Measurements from ENCODE around the gene CD300A. TPM values are rescaled to one million over a fixed set of nuclear protein-coding genes. Genes with fewer than 3 reads are reported as not detected.

The CD300A gene
- total and polyA plus RNA-seq, 12 donors, result 0.38 to 13.1 (median 1.4) TPM

DNA sequence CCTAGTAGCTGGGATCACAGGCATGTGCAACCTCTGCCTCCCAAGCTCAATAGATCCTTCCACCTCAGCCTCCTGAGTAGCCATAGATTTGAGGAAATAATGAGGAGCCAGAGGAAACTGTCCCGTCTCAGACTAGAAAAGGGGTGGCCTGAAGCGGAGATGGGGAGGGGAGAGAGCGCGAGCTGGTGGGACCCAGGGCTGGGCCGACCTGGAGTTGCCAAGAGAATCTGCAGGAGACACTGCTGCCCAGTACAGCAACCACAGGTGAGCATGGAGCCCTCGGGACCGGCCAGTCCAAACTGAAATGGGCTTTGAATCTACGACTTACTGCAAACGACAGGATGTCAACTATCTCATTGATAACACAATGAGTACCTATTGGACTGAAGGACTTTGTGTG lies 24.3 kb downstream of the CD300A start:
- Histone ChIP-seq H3K36me3 (peaks cover 0 to 8% (median 0%) of the 10 kb centered on the region in 9 donors), H3K9me3 (no peaks in the 10 kb centered on the region), H3K4me1 (no peaks in the 10 kb centered on the region), H3K27ac (no peak overlapping the region), H3K27me3 (peaks cover 0 to 10% (median 0%) of the 10 kb centered on the region in 7 donors), H3K4me3 (no peak overlapping the region)
- TF ChIP-seq, protein P1, sequence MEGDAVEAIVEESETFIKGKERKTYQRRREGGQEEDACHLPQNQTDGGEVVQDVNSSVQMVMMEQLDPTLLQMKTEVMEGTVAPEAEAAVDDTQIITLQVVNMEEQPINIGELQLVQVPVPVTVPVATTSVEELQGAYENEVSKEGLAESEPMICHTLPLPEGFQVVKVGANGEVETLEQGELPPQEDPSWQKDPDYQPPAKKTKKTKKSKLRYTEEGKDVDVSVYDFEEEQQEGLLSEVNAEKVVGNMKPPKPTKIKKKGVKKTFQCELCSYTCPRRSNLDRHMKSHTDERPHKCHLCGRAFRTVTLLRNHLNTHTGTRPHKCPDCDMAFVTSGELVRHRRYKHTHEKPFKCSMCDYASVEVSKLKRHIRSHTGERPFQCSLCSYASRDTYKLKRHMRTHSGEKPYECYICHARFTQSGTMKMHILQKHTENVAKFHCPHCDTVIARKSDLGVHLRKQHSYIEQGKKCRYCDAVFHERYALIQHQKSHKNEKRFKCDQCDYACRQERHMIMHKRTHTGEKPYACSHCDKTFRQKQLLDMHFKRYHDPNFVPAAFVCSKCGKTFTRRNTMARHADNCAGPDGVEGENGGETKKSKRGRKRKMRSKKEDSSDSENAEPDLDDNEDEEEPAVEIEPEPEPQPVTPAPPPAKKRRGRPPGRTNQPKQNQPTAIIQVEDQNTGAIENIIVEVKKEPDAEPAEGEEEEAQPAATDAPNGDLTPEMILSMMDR (IDR thresholded peaks at IDR 0.05), result no peak
- no peak for DNase-seq
- ATAC-seq, result no peak
- intact Hi-C loops (cut with DNase I), result loop anchor here in 4 of 10 donors (5.0 to 10.0 kb wide), 4 partner anchors 116 to 188 kb away; partner anchors contain the start of gene GPR142 (in 2 of the 4)
- WGBS, 2 donors, result 71% methylated on average over 9 of the region's 9 CpGs

DNA sequence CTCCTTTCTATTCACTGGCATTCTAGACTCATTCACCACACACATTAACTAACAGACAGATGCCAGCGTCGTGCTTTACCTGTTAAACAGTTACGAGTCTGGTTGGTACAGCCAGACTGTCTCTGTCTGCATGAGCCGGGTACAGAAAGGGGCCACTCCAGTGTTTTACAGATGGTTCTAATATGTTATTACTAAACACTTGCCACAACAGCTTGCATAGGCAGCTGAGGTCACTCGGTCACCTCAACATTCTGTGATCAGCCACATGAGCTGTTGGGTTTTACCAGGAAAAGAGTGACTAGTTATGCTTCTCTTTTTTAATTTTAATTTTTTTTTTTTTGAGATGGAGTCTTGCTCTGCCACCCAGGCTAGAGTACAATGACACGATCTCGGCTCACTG lies 25.2 kb downstream of the CD300A start:
- peaks cover 0 to 10% (median 0%) of the 10 kb centered on the region in 7 donors for H3K27me3 ChIP-seq
- H3K36me3 ChIP-seq, result no peaks in the 10 kb centered on the region
- no peak overlapping the region for H3K4me3 ChIP-seq
- H3K4me1 ChIP-seq, result no peaks in the 10 kb centered on the region
- WGBS, 2 donors, result 84 to 86% methylated on average over 7 of the region's 7 CpGs
- DNase-seq, result no peak
- TF ChIP-seq, protein P1 (IDR thresholded peaks at IDR 0.05), result no peak
- intact Hi-C loops (cut with DNase I), result loop anchor here in 6 of 10 donors (2.0 to 10.0 kb wide), 6 partner anchors 113 to 189 kb away; partner anchors contain the start of gene GPR142 (in 2 of the 6)
- no peak overlapping the region for H3K27ac ChIP-seq
- H3K9me3 ChIP-seq, result no peaks in the 10 kb centered on the region
- ATAC-seq, result no peak

DNA sequence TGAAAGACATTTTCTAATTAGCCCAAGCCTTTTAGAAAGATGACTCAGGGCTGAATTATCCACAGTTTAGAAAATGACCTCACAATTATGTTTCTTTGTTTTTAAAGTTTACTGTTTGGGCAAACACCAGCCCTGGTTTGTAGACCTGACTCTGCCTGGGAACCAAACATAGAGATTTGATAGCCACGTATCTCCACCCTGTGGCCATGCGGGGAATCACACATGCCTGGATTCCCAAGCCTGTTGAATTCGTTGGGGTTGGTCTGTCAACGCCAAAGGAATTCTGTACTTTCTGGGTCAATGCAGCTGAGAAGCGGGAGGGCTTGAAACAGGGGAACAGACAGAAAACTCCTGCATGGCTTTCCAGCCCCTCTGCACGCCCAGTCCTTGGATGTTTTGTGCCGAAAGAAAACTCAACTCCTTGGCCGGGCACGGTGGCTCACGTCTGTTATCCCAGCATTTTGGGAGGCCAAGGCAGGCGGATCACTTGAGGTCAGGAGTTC lies 26.9 kb downstream of the CD300A start:
- no peaks in the 10 kb centered on the region for H3K4me1 ChIP-seq
- WGBS, 2 donors, result 32 to 34% methylated on average over 11 of the region's 11 CpGs
- no peaks in the 10 kb centered on the region for H3K36me3 ChIP-seq
- intact Hi-C loops (cut with DNase I), result loop anchor here in 7 of 10 donors (1.0 to 10.0 kb wide), 7 partner anchors 115 to 191 kb away; partner anchors contain the start of gene GPR142 (in 2 of the 7)
- ATAC-seq (peak; percentile 64 to 85 (median 73)), DNase-seq (peak; percentile 65 to 66)
- H3K9me3 ChIP-seq, result no peaks in the 10 kb centered on the region
- TF ChIP-seq, protein P1 (IDR thresholded peaks at IDR 0.05), result peak; percentile 68 to 90 (median 85)
- H3K4me3 ChIP-seq, result no peak overlapping the region
- H3K27ac ChIP-seq, result no peak overlapping the region
- peaks cover 0 to 16% (median 0%) of the 10 kb centered on the region in 7 donors for H3K27me3 ChIP-seq

DNA sequence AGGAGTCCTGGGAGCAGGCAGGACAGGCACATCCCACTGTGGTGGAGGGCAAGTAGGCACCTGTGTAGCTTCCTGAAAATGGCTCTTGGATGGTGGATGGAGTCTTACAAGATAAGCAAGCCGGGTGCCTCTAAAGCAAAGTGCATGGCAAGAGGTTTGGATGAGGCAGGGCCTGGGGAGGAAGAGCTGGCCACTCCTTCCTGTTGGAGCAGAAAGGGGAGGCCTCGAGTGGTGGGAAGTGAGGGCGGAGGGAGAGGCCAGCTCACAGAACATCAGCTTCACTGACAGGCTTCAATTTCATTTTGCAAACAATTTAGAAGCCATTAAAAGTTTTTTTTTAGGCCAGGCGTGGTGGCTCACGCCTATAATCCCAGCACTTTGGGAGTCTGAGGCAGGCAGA lies 31.0 kb downstream of the CD300A start:
- no peaks in the 10 kb centered on the region for H3K4me1 ChIP-seq
- WGBS, 2 donors, result 62 to 67% methylated on average over 5 of the region's 5 CpGs
- DNase-seq (no peak), ATAC-seq (no peak)
- no peaks in the 10 kb centered on the region for H3K9me3 ChIP-seq
- H3K27ac ChIP-seq, result no peak overlapping the region
- intact Hi-C loops (cut with DNase I), result loop anchor here in 2 of 10 donors (10.0 kb wide), 2 partner anchors 123 to 193 kb away; no protein-coding TSS in a partner anchor
- TF ChIP-seq, protein P1 (IDR thresholded peaks at IDR 0.05), result no peak
- H3K36me3 ChIP-seq, result no peaks in the 10 kb centered on the region
- peaks cover 0 to 7% (median 0%) of the 10 kb centered on the region in 7 donors for H3K27me3 ChIP-seq
- H3K4me3 ChIP-seq, result no peak overlapping the region
